Fibroblast of villous mesenchyme (primary cell): Measurements from ENCODE around the gene FSCN2. TPM values are rescaled to one million over a fixed set of nuclear protein-coding genes. Genes with fewer than 3 reads are reported as not detected.

Source experiments
- DNase-seq: peaks from one replicate; pipeline ENCODE4 v3.0.0-alpha.2; 2010; ENCODE audit warnings: low read depth
- H3K4me3 ChIP-seq: 2 replicates; pipeline ENCODE4 v1.5.1; 2011; ENCODE audit warnings: low read depth, mild to moderate bottlenecking, low read length
- total RNA-seq: library from RNA; depleted of rRNA; stranded (reverse); fragments of >200 nt; gene quantifications from 2 replicates; pipeline ENCODE4 v1.2.3, GENCODE V29; 2012
- TF ChIP-seq, protein P1 (sequence below): IDR thresholded peaks from 2 replicates; pipeline ENCODE4 v1.5.1; 2012; ENCODE audit warnings: low read depth, mild to moderate bottlenecking, low read length; ENCODE audit not compliant: insufficient read depth

FSCN2 gene
- total RNA-seq, 1 donor, result 1.7 TPM

- no peak for DNase-seq
- TF ChIP-seq, protein P1, sequence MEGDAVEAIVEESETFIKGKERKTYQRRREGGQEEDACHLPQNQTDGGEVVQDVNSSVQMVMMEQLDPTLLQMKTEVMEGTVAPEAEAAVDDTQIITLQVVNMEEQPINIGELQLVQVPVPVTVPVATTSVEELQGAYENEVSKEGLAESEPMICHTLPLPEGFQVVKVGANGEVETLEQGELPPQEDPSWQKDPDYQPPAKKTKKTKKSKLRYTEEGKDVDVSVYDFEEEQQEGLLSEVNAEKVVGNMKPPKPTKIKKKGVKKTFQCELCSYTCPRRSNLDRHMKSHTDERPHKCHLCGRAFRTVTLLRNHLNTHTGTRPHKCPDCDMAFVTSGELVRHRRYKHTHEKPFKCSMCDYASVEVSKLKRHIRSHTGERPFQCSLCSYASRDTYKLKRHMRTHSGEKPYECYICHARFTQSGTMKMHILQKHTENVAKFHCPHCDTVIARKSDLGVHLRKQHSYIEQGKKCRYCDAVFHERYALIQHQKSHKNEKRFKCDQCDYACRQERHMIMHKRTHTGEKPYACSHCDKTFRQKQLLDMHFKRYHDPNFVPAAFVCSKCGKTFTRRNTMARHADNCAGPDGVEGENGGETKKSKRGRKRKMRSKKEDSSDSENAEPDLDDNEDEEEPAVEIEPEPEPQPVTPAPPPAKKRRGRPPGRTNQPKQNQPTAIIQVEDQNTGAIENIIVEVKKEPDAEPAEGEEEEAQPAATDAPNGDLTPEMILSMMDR, result no peak
- no peak overlapping the region for H3K4me3 ChIP-seq
Measured at GRCh38 chr17:81573794-81574642, 45.8 kb downstream of the FSCN2 start.

GRCh38 chr17:81574643-81574956 lies 46.4 kb downstream of the FSCN2 start:
- TF ChIP-seq, protein P1, result no peak
- H3K4me3 ChIP-seq, result no peak overlapping the region
- DNase-seq, result no peak

DNA sequence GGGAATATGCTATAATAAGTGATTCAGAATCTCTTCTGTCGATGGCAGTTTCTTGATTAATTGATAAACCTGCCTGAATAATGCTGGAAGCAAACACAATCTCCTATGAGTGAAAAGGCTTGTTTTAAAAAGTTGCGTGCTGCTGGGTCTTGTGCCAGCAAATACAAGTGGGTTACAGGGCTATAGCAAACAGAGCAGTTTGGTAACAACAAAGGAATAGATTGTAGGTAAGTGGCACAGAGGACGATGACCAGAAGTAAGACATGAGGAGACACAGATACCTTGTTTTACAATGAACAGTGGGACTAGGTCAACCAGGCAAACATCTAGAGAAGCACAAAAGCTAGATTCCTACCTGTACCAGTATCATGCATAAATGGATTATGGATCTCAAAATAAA lies 47.7 kb downstream of the FSCN2 start:
- no peak for DNase-seq
- H3K4me3 ChIP-seq, result no peak overlapping the region
- TF ChIP-seq, protein P1, result no peak

DNA sequence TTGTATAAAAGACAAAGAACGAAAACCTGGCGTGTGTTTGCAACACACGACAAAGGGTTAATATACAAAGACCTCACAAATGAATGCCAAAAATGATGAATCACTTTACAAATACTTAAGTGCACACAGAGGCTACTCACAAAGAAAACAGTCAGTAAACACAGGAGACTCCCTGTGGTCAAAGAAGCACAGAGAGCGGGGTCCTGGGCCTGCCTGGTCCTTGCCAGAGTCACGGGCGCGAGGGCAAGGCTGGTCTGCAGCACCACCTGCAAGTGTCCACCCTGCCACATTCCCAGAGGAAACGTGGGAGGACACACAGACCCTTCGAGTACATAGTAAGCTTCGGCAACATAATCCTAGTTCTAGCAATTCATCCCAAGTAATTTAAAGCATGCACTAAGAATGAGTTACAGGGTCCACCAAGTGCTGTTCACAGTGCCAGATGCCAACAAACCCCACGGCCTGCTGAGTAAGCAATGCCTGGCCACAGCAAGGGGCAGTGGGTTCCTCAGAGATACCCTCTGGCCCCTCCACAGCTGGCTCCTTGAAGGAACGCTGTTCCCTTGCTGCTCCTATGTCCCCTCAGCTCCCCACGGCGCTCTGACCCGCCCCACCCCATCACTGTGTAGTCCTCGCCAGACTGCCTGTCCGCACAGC lies 48.6 kb downstream of the FSCN2 start:
- DNase-seq, result peak; percentile 75
- H3K4me3 ChIP-seq, result no peak overlapping the region
- TF ChIP-seq, protein P1, result no peak

DNA sequence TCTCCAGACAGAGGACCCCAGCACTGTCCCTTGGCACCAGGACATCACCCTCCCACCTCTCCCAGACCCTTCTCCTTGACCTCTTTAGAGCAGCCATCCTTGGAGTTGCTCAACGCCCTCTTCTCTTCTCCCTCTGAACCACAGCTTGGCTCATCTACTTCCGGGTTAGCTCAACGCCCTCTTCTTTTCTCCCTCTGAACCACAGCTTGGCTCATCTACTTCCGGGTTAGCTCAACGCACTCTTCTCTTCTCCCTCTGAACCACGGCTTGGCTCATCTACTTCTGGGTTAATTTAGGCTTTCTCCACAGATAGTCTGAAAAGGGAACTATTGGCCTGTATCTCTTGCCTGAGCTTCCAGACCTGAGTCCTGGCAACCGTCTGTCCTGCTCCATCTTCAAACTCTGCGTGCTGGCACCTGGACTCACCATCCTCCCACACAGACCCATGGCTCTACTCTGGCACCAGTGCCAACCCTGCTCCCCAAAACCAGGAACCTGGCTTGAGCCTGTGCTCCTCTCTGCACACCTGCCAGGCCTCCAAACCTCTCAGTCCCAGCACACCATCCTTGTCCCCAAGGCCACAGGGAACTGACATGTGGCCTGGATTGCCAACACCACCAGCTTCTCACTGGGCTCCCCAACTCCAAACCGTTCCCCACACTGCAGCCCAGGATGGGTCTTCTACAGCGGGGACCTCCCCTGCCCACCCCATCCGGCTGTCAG lies 49.3 kb downstream of the FSCN2 start:
- TF ChIP-seq, protein P1, result no peak

GRCh38 chr17:81578038-81578441 lies 49.9 kb downstream of the FSCN2 start:
- no peak for DNase-seq
- no peak overlapping the region for H3K4me3 ChIP-seq
- TF ChIP-seq, protein P1, result no peak

More for the DNA sequence above, 49.3 kb downstream of the FSCN2 start:
- no peak for DNase-seq
- no peak overlapping the region for H3K4me3 ChIP-seq
